ENCODE results near the gene RBM18. TPM values are rescaled to one million over a fixed set of nuclear protein-coding genes. Genes with fewer than 3 reads are reported as not detected.

The RBM18 gene
- total RNA-seq, 1 donor from 2014 or later = 15.9 TPM

GRCh38 chr9:122225312-122226141, 39.1 kb downstream of the RBM18 start:
- DNase-seq (ENCODE audit: low spot score in 2 of 2) = peak in 1 of 2 donors; percentile 26
- FAIRE-seq = no peak

- DNase-seq (ENCODE audit: low spot score in 2 of 2) = no peak
- FAIRE-seq = no peak
Measured at GRCh38 chr9:122223435-122223834, 41.2 kb downstream of the RBM18 start.

GRCh38 chr9:122222791-122223190, 41.8 kb downstream of the RBM18 start:
- FAIRE-seq (no peak), DNase-seq (ENCODE audit: low spot score in 2 of 2) (no peak)

- DNase-seq (ENCODE audit: low spot score in 2 of 2) (peak in 1 of 2 donors; percentile 37), FAIRE-seq (no peak)
Measured at GRCh38 chr9:122221183-122221811, 43.3 kb downstream of the RBM18 start.

GRCh38 chr9:122220673-122221182, 43.9 kb downstream of the RBM18 start:
- no peak for FAIRE-seq
- no peak for DNase-seq (ENCODE audit: low spot score in 2 of 2)

GRCh38 chr9:122219856-122220672, 44.6 kb downstream of the RBM18 start:
- DNase-seq (ENCODE audit: low spot score in 2 of 2) (no peak), FAIRE-seq (no peak)

- FAIRE-seq (no peak), DNase-seq (ENCODE audit: low spot score in 2 of 2) (no peak)
Measured at GRCh38 chr9:122218935-122219855, 45.4 kb downstream of the RBM18 start.

GRCh38 chr9:122218071-122218934, 46.3 kb downstream of the RBM18 start:
- FAIRE-seq (no peak), DNase-seq (ENCODE audit: low spot score in 2 of 2) (no peak)

GRCh38 chr9:122217640-122218039, 47.0 kb downstream of the RBM18 start:
- FAIRE-seq (no peak), DNase-seq (ENCODE audit: low spot score in 2 of 2) (no peak)

- no peak for DNase-seq (ENCODE audit: low spot score in 2 of 2)
- FAIRE-seq = no peak
Measured at GRCh38 chr9:122216798-122217418, 47.7 kb downstream of the RBM18 start.

- FAIRE-seq (no peak), DNase-seq (ENCODE audit: low spot score in 2 of 2) (no peak)
Measured at GRCh38 chr9:122216138-122216797, 48.4 kb downstream of the RBM18 start.

- DNase-seq (ENCODE audit: low spot score in 2 of 2) = no peak
Measured at GRCh38 chr9:122215663-122216062, 49.0 kb downstream of the RBM18 start.

GRCh38 chr9:122214507-122214906, 50.1 kb downstream of the RBM18 start:
- DNase-seq (ENCODE audit: low spot score in 2 of 2) = no peak
- no peak for FAIRE-seq

More at GRCh38 chr9:122215663-122216062, 49.0 kb downstream of the RBM18 start:
- no peak for FAIRE-seq

GRCh38 chr9:122213589-122214413, 50.8 kb downstream of the RBM18 start:
- FAIRE-seq (no peak), DNase-seq (ENCODE audit: low spot score in 2 of 2) (peak in 1 of 2 donors; percentile 37)

- peak in 1 of 2 donors; percentile 29 for DNase-seq (ENCODE audit: low spot score in 2 of 2)
- no peak for FAIRE-seq
Measured at GRCh38 chr9:122213102-122213588, 51.5 kb downstream of the RBM18 start.

- no peak for DNase-seq (ENCODE audit: low spot score in 2 of 2)
Measured at GRCh38 chr9:122212473-122213004, 52.1 kb downstream of the RBM18 start.

More at GRCh38 chr9:122212473-122213004, 52.1 kb downstream of the RBM18 start:
- FAIRE-seq = no peak
